ENCODE results near the gene CCDC38.
"Not testable (repeated sequence)": the region's sequence is repeated elsewhere in the genome, so short reads cannot be mapped to it uniquely, and the experiment has no call there.

The CCDC38 gene

GRCh38 chr12:95942524-95943329 is at the start of gene CCDC38:
TSS of gene CCDC38 (minus strand) at chr12:95942614. CDS start at chr12:95936509, 6,105 bp downstream.
- DNase-seq (ENCODE audit: extremely low spot score, insufficient read length, low read depth) (peak; percentile 84), FAIRE-seq (peak; percentile 93)

GRCh38 chr12:95990136-95990535 is 47.7 kb upstream of the CCDC38 start:
- FAIRE-seq (no peak), DNase-seq (ENCODE audit: extremely low spot score, insufficient read length, low read depth) (no peak)

- FAIRE-seq, result no peak
- no peak for DNase-seq (ENCODE audit: extremely low spot score, insufficient read length, low read depth)
These were observed 47.2 kb upstream of the CCDC38 start for GRCh38 chr12:95989504-95990123.

GRCh38 chr12:95988506-95989275 is 46.3 kb upstream of the CCDC38 start:
- DNase-seq (ENCODE audit: extremely low spot score, insufficient read length, low read depth), result no peak
- FAIRE-seq, result no peak

GRCh38 chr12:95986635-95987570 is 44.5 kb upstream of the CCDC38 start:
- DNase-seq (ENCODE audit: extremely low spot score, insufficient read length, low read depth), result no peak
- FAIRE-seq, result no peak

GRCh38 chr12:95984682-95985081 is 42.3 kb upstream of the CCDC38 start:
- no peak for FAIRE-seq
- no peak for DNase-seq (ENCODE audit: extremely low spot score, insufficient read length, low read depth)

GRCh38 chr12:95982602-95983001 is 40.2 kb upstream of the CCDC38 start:
- DNase-seq (ENCODE audit: extremely low spot score, insufficient read length, low read depth) (no peak), FAIRE-seq (no peak)

GRCh38 chr12:95980437-95980836 is 38.0 kb upstream of the CCDC38 start:
- DNase-seq (ENCODE audit: extremely low spot score, insufficient read length, low read depth) (no peak), FAIRE-seq (no peak)

GRCh38 chr12:95978774-95979173 is 36.4 kb upstream of the CCDC38 start:
- FAIRE-seq, result no peak
- DNase-seq (ENCODE audit: extremely low spot score, insufficient read length, low read depth), result no peak

- FAIRE-seq (no peak), DNase-seq (ENCODE audit: extremely low spot score, insufficient read length, low read depth) (no peak)
These were observed 35.9 kb upstream of the CCDC38 start for GRCh38 chr12:95978351-95978750.

GRCh38 chr12:95977764-95978305 is 35.4 kb upstream of the CCDC38 start:
- no peak for FAIRE-seq
- DNase-seq (ENCODE audit: extremely low spot score, insufficient read length, low read depth), result no peak

- no peak for FAIRE-seq
- no peak for DNase-seq (ENCODE audit: extremely low spot score, insufficient read length, low read depth)
These were observed 34.0 kb upstream of the CCDC38 start for GRCh38 chr12:95976416-95976832.

- DNase-seq (ENCODE audit: extremely low spot score, insufficient read length, low read depth), result no peak
- FAIRE-seq, result no peak
These were observed 33.1 kb upstream of the CCDC38 start for GRCh38 chr12:95975491-95975890.

- no peak for DNase-seq (ENCODE audit: extremely low spot score, insufficient read length, low read depth)
- FAIRE-seq, result no peak
These were observed 31.9 kb upstream of the CCDC38 start for GRCh38 chr12:95974358-95974757.

- FAIRE-seq (no peak), DNase-seq (ENCODE audit: extremely low spot score, insufficient read length, low read depth) (no peak)
These were observed 30.5 kb upstream of the CCDC38 start for GRCh38 chr12:95972832-95973456.

GRCh38 chr12:95970905-95971304 is 28.5 kb upstream of the CCDC38 start:
- DNase-seq (ENCODE audit: extremely low spot score, insufficient read length, low read depth) (no peak), FAIRE-seq (no peak)

- not testable (repeated sequence) for DNase-seq (ENCODE audit: extremely low spot score, insufficient read length, low read depth); FAIRE-seq
These were observed 26.7 kb upstream of the CCDC38 start for GRCh38 chr12:95969116-95969515.

- DNase-seq (ENCODE audit: extremely low spot score, insufficient read length, low read depth), result no peak
- FAIRE-seq, result no peak
These were observed 24.9 kb upstream of the CCDC38 start for GRCh38 chr12:95967301-95967700.

- DNase-seq (ENCODE audit: extremely low spot score, insufficient read length, low read depth) (no peak), FAIRE-seq (no peak)
These were observed 24.0 kb upstream of the CCDC38 start for GRCh38 chr12:95966287-95966870.

Data from GM18507 (cell line).